Left lung (tissue), 10 donors: ENCODE data around the gene ENG. TPM values are rescaled to one million over a fixed set of nuclear protein-coding genes. Genes with fewer than 3 reads are reported as not detected.

ENCODE experiments used
- ATAC-seq: fragments of 200-7000 bp; cut with Tn5 transposase; one replicate; pipeline ENCODE4 v1.9.1; 2020; ENCODE audit warnings: moderate library complexity
- DNase-seq, 4 donors: peaks; one replicate each; pipeline ENCODE4 v3.0.0-alpha.2; 2013 to 2020
- H3K27ac ChIP-seq, 2 donors: fragments of 200-600 bp; sonication (generic) in 1 of 2; one replicate each; pipeline versions ENCODE4 v1.5.0 to v1.8.0; 2020 to 2021
- H3K27me3 ChIP-seq, 2 donors: fragments of 200-600 bp; sonication (generic) in 1 of 2; one replicate each; pipeline versions ENCODE4 v1.5.0 to v1.8.0; 2020 to 2021
- H3K36me3 ChIP-seq, 2 donors: fragments of 200-600 bp; sonication (generic) in 1 of 2; one replicate each; pipeline versions ENCODE4 v1.5.0 to v1.8.0; 2020 to 2021
- H3K4me1 ChIP-seq, 2 donors: fragments of 200-600 bp; one replicate each; pipeline ENCODE4 v1.8.0; 2021
- H3K4me3 ChIP-seq, 2 donors: fragments of 200-600 bp; sonication (generic) in 1 of 2; one replicate each; pipeline versions ENCODE4 v1.5.0 to v1.8.0; 2020 to 2021; ENCODE audit warnings: mild to moderate bottlenecking in 1 of 2
- H3K9me3 ChIP-seq, 2 donors: fragments of 200-600 bp; sonication (generic) in 1 of 2; one replicate each; pipeline versions ENCODE4 v1.5.0 to v1.8.0; 2020 to 2021
- CTCF ChIP-seq, 2 donors: fragments of 200-600 bp; sonication (generic) in 1 of 2; IDR thresholded peaks; one replicate each; pipeline versions ENCODE4 v1.5.0 to v1.8.0; 2021; ENCODE audit warnings: antibody characterized with exemption in 2 of 2
- intact Hi-C, 2 donors: fragments of 100-400 bp; cut with DNase I; formaldehyde crosslinking; loops; one replicate each; pipeline versions ENCODE4 v1.11.2 to v1.14.2; 2022
- polyA plus RNA-seq, 6 donors: library from polyadenylated mRNA; unstranded; fragments of 120-200 nt; gene quantifications; one replicate each; pipeline ENCODE4 v1.2.1, GENCODE V29; 2013; ENCODE audit not compliant: insufficient read length in 6 of 6
- total RNA-seq, 2 donors: library from RNA; stranded (reverse); fragmentation: NEBNext Ultra II Directional; extraction: Animal tissue kit (Norgen Biotek cat#: 25700); gene quantifications; one replicate each; pipeline ENCODE4 v1.2.1, GENCODE V29; 2021
- donor health status: DM: no; HTN: yes; CAD: no.
- donor health status: DM: no; HTN: no; CAD: no.

Gene ENG
- total and polyA plus RNA-seq, 8 donors, result 71.8 to 354 (median 93.6) TPM

GRCh38 chr9:127776924-127777289 is 77.6 kb downstream of the ENG start:
- H3K4me3 ChIP-seq, result peak overlapping the region; percentile 4 to 49

GRCh38 chr9:127776195-127776923 is 78.1 kb downstream of the ENG start:
- Histone ChIP-seq H3K4me1 (peaks cover 0 to 75% of the 10 kb centered on the region in 2 donors), H3K27ac (peak overlapping the region in 1 of 2 donors; percentile 98), H3K36me3 (peaks cover 0 to 21% of the 10 kb centered on the region in 2 donors), H3K9me3 (no peaks in the 10 kb centered on the region), H3K27me3 (no peaks in the 10 kb centered on the region), H3K4me3 (peak overlapping the region; percentile 4 to 49)
- intact Hi-C loops, result no loop called here
- TF ChIP-seq CTCF (IDR thresholded peaks at IDR 0.05), result peak in 1 of 2 donors; percentile 8
- peak; percentile 22 for ATAC-seq
- DNase-seq, result peak in 1 of 4 donors; percentile 71

More at GRCh38 chr9:127776924-127777289, 77.6 kb downstream of the ENG start:
- peaks cover 0 to 21% of the 10 kb centered on the region in 2 donors for H3K36me3 ChIP-seq
- ATAC-seq (no peak), DNase-seq (no peak)
- H3K27me3 ChIP-seq, result no peaks in the 10 kb centered on the region
- peaks cover 0 to 75% of the 10 kb centered on the region in 2 donors for H3K4me1 ChIP-seq
- no peak for TF ChIP-seq CTCF (IDR thresholded peaks at IDR 0.05)
- intact Hi-C loops, result no loop called here
- no peaks in the 10 kb centered on the region for H3K9me3 ChIP-seq
- peak overlapping the region in 1 of 2 donors; percentile 98 for H3K27ac ChIP-seq

- Histone ChIP-seq H3K4me1 (peaks cover 4 to 73% of the 10 kb centered on the region in 2 donors), H3K27me3 (no peaks in the 10 kb centered on the region), H3K9me3 (no peaks in the 10 kb centered on the region), H3K27ac (no peak overlapping the region), H3K36me3 (peaks cover 0 to 21% of the 10 kb centered on the region in 2 donors), H3K4me3 (no peak overlapping the region)
- peak in 1 of 4 donors; percentile 51 for DNase-seq
- ATAC-seq, result no peak
- TF ChIP-seq CTCF (IDR thresholded peaks at IDR 0.05), result no peak
- intact Hi-C loops, result no loop called here
These were observed 80.5 kb downstream of the ENG start for GRCh38 chr9:127773981-127774380.

GRCh38 chr9:127773272-127773671 is 81.2 kb downstream of the ENG start:
- Histone ChIP-seq H3K4me3 (no peak overlapping the region), H3K9me3 (no peaks in the 10 kb centered on the region), H3K4me1 (peaks cover 7 to 73% of the 10 kb centered on the region in 2 donors), H3K36me3 (peaks cover 0 to 21% of the 10 kb centered on the region in 2 donors), H3K27me3 (no peaks in the 10 kb centered on the region), H3K27ac (no peak overlapping the region)
- intact Hi-C loops, result no loop called here
- ATAC-seq (no peak), DNase-seq (no peak)
- TF ChIP-seq CTCF (IDR thresholded peaks at IDR 0.05), result no peak

GRCh38 chr9:127772603-127773002 is 81.9 kb downstream of the ENG start:
- DNase-seq (no peak), ATAC-seq (no peak)
- Histone ChIP-seq H3K4me1 (peaks cover 10 to 76% of the 10 kb centered on the region in 2 donors), H3K27me3 (no peaks in the 10 kb centered on the region), H3K9me3 (no peaks in the 10 kb centered on the region), H3K36me3 (peaks cover 0 to 21% of the 10 kb centered on the region in 2 donors), H3K4me3 (no peak overlapping the region), H3K27ac (no peak overlapping the region)
- TF ChIP-seq CTCF (IDR thresholded peaks at IDR 0.05), result no peak
- intact Hi-C loops, result no loop called here
